Embryonic facial prominence (tissue), 1 donor: ENCODE data around the gene MPZL2.

ENCODE experiments used
- DNase-seq: peaks from one replicate; pipeline ENCODE4 v3.0.0-alpha.2; 2016; ENCODE audit errors: extremely low spot score

The MPZL2 gene

DNA sequence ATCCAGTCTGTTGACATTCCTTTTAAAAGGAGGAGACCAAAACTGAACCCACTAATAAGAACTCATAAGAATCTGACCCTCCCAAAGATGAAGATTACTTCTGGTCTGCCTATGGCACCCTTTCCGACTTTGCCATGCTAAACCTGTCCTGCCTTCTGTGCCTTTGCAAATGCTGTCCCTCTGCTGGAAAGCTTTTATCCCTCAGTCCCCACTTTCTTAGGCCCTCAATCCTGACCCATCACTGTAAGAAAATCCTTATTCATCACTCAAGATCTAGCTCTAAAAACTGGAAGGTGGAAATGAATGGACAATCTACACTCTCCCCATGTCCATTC is 22.4 kb downstream of the MPZL2 start:
- no peak for DNase-seq

GRCh38 chr11:118240999-118241763 is 22.9 kb downstream of the MPZL2 start:
- DNase-seq, result no peak

DNA sequence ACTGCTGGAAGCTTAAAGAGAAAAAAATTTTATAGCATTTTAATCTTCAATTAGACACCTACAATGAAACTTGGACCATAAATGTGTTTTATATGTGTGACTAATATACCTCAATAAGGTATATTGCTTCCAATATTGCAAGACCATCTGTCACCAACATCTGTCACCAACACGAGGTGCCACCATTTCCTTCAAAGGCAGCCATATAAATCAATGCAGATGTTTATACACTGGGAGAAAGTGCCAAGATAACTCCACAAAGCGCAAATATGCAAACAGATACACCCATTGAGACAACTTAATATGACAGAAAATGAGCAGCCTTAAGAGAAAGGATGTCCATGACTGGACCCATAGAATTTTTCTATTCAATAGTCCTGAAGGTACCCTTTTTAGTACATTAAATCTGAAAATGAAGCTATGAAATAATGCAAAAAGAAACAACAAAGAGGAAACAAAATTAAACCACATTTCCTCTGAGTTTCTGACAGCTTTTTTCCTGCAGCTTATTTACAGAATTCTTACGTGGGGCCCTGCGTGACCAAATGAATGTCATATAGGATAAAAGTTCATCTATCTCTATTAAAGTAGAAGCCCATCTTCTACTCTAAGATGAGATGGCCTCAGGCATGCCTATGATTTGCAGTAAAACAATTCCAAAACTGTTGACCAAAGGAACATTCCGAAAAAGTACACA is 24.4 kb downstream of the MPZL2 start:
- DNase-seq, result no peak

DNA sequence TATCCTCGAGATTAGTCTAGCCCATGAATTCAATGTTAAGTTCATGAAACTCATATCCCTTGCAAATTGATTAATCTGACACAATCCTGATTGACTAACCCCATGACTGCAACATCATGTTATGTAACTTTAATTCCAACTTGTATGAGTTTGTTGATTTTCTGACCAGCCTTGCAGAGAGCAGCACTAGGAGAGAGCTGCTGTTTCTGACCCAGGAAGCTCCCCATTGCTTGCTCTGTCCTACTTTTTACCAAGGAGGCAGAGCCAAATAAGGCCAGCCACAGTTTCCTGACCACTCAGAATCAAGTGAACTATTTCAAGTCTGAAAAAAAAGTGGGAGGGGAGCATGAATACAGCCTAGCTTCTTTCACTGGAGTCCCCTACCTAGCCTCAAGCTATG is 25.2 kb downstream of the MPZL2 start:
- DNase-seq, result no peak

GRCh38 chr11:118238421-118238820 is 25.7 kb downstream of the MPZL2 start:
- DNase-seq, result no peak

GRCh38 chr11:118236170-118236569 is 27.9 kb downstream of the MPZL2 start:
- DNase-seq, result no peak

DNA sequence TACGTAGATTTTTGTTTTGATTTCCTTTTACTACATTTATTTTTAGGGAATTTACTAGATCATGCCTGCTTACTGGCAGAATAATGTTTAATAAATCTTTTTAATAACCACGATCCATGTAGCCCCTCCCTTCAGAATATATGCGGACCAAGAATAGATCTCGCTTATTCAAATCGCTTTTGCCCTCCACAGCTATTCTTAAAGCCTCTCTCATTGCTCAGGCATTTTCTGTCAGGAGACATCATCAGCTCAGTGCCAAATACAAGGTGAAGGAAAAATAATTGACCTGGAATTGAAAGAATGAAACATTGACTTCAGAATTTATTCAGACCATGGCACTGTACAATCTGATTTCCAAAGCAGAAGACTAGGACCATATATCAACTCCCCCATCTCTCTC is 29.3 kb downstream of the MPZL2 start:
- DNase-seq, result no peak

DNA sequence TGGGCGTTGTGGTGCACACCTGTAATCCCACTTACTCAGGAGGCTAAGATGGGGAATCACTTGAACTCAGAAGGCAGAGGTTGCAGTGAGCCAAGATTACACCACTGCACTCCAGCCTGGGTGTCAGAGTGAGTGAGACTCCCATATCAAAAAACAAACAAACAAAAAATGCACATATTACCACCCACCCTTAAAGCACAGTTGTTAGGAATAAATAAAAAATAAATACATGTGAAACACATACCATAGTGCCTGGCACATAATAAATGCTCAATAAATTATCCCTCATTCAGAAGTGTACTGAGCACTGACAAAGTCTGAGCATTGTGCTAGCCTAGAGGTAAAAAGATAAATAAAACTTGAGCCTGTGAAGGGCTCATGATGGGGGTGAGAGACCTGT is 30.2 kb downstream of the MPZL2 start:
- no peak for DNase-seq

GRCh38 chr11:118233377-118233776 is 30.7 kb downstream of the MPZL2 start:
- DNase-seq, result no peak

DNA sequence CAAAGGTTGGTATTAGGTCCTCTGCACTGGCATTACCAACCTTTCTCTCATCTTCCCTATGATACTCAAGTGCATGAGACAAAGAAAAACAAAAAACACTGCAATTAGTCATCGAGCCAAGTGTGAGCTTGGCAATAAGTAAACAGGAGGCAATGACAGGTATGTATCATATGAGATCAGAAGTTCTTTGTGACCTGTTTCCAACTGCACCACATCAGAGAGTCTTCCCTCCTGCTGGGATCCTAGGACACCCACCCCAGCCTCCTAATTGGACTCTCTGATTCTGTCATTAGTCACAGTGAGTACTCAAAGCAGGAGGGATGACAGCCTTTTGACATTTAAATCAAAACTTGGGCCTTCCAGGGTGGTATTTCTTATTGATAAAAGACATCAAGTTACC is 31.4 kb downstream of the MPZL2 start:
- DNase-seq, result no peak

GRCh38 chr11:118231461-118231860 is 32.6 kb downstream of the MPZL2 start:
- no peak for DNase-seq

GRCh38 chr11:118230088-118230487 is 34.0 kb downstream of the MPZL2 start:
- DNase-seq, result no peak

GRCh38 chr11:118229274-118229847 is 34.7 kb downstream of the MPZL2 start:
- no peak for DNase-seq

GRCh38 chr11:118227865-118228785 is 36.0 kb downstream of the MPZL2 start:
- DNase-seq, result no peak

DNA sequence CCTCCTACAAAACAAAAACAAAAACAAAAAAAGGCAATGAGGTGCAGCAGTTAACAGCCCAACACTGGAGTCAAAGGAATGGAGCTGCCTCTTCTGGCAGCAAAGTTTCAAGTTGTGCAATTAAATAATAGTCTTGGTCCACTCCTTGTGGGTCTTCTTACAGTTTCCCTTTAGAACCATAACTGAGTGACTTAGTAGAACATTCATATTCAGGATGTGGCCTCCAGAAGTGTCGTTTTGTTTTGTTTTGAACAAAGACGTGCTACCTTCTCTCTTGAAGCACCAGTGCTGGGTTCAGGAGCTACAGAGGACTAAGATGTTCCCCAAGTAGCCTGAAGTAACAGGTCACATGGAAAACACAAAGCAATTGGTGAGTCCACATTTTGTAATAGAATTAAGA is 37.3 kb downstream of the MPZL2 start:
- DNase-seq, result no peak

DNA sequence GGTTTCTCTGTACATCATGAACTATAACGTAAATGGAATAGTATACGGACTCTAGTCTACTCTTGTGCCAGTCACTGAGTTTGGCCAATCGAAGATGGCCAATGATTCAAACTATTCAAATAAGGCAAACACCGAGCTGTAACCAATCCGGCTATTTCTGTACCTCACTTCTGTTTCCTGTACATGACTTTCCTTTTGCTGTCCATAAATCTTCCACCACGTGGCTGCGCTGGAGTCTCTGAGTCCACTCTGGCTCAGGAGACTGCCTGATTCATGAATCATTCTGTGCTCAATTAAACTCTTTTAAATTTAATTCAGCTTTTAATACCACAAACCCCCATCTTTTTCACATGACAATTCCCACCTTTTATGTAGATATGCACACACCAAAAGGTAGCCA is 37.8 kb downstream of the MPZL2 start:
- no peak for DNase-seq

DNA sequence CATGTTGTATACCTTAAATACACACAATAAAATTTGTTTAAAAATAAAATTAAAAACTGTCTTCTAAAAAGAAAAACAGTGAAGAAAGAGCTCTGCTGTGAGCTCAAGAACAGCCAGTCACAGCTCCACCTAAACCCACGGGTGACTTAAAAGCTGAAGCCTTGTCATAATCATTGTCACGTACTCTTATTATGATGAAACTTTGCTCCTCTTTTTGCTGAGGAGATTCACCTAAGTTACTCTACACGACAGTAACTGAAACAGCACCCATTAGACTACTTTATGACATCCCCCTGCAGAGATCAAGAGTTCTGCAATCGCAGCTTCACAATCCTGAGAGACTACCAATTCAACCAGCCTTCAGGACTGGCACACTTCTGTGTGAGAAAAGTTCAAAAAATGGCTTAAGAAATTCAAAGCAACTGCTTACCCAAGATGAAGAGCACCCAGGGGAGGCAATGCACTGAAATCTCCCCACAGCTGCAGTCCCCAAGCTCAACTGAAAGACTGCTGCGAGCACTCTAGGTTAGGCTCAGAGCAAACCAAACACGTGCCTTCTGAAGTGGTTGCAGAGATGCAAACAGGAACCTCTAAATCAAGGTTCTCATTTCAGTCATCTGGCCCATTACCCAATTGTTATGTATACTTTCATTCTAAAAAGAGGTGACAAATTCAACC is 39.4 kb downstream of the MPZL2 start, which contains the start of gene JAML:
TSS of gene JAML (minus strand) at position 501 of the 678 bp plus-strand sequence. CDS start 10,145 bp downstream, outside the sequence.
- no peak for DNase-seq

DNA sequence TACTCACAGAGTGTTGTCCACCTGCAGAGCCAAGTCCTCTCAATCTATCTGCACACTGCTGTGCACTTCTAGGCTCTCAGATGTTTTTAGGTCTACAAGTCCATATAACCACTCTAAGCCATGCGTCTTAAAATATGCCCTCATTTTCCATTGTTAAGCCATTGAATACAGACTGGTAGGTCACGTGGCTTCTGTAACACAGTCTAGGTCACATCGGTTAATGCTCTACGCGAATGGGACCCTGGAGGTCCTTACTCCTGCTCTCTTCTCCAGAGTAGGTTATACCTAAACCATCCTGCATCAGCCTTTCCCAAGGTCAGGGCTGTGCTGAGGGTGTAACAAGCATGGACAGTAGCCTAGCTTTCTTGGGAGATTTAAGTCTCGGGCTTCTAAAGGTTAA is 40.1 kb downstream of the MPZL2 start:
- no peak for DNase-seq

- DNase-seq, result no peak
Observed at GRCh38 chr11:118223570-118223969, 40.5 kb downstream of the MPZL2 start.

DNA sequence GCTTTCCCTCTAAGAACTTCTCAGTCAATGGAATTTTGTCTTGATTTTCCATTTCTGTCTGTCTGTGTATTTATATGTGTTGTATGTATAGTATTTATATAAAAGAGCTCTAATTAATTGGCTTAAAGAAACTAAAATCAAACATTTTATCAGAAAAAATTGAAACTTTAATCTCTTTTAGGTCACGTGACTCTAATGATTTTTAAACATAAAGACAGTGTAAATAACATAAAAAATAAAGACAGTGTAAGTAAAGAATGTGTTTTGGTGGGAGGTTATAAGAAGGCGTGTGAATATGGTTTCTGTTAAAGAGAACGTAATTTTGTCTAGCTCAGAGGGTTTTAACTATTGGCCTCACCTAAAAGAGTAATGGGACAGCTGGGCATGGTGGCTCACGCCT is 41.7 kb downstream of the MPZL2 start:
- DNase-seq, result no peak

DNA sequence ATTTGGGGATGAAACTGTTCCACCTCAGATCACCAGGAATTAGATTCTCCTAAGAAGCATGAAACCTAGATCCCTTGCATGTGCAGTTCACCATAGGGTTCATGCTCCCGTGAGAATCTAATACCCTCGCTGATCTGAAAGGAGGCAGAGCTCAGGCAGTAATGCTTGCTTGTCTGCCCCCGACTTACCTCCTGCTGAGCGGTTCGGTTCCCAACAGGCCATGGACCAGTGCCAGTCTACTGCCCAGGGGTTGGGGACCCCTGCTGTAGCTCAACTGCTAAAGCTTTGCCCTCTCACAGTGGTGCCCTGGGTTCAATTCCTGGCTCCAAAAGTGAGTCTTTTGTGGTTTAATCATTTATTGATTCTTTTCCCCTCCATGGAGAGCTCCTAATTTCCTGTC is 42.7 kb downstream of the MPZL2 start:
- no peak for DNase-seq
